HepG2 (cell line): ENCODE results near the gene FBF1. TPM values are rescaled to one million over a fixed set of nuclear protein-coding genes. Genes with fewer than 3 reads are reported as not detected.
"Not testable (repeated sequence)": the region's sequence is repeated elsewhere in the genome, so short reads cannot be mapped to it uniquely, and the experiment has no call there.

Experiments
- ATAC-seq: fragments of 200-7000 bp; cut with Tn5 transposase; 3 replicates; pipeline ENCODE4 v1.9.1; 2020; ENCODE audit warnings: mild to moderate bottlenecking, moderate library complexity
- BruUV-seq: library from RNA; stranded (reverse); fragments of 400-500 nt; replicated peaks from 2 replicates; lab custom pipeline; 2021; lab: Mats Ljungman, UMichigan
- CTCF ChIA-PET: fragments of 300-600 bp; formaldehyde crosslinking; extraction: SDS; loops from one replicate; lab custom pipeline; 2021; ENCODE audit warnings: low total read pairs, inconsistent platforms, low intra/inter-chr PET ratio; lab: Yijun Ruan, JAX
- POLR2A ChIA-PET: fragments of 350-600 bp; sonication (Branson Sonifier 250); formaldehyde crosslinking; loops from one replicate; lab custom pipeline; 2020; ENCODE audit warnings: antibody characterized with exemption, inconsistent platforms; lab: Yijun Ruan, JAX
- DNase-seq: peaks from one replicate; pipeline ENCODE4 v3.0.0-alpha.2; 2015; ENCODE audit warnings: low spot score
- FAIRE-seq: peaks from 3 replicates; lab custom pipeline; 2011; peaks lifted over from hg19 to GRCh38; lab: Jason Lieb, UNC
- H2AFZ ChIP-seq: one replicate; pipeline ENCODE4 v1.6.1; 2011; ENCODE audit warnings: low read length, inconsistent platforms
- H3K27ac ChIP-seq: fragments of 300-600 bp; 3 replicates; pipeline ENCODE4 v1.8.0; 2011; ENCODE audit warnings: mixed run types, mild to moderate bottlenecking, mixed read lengths, low read length, inconsistent platforms; ENCODE audit not compliant: insufficient read depth; ENCODE audit errors: extremely low read length
- H3K27me3 ChIP-seq, 2 experiments: fragments of 200-600 bp in 1 of 2; 2 replicates in 1 of 2; 3 replicates in 1 of 2; pipeline versions ENCODE4 v1.6.0 to v1.8.0; 2011; ENCODE audit warnings: low read length in 2 of 2, mild to moderate bottlenecking in 2 of 2, moderate library complexity in 2 of 2, inconsistent platforms in 1 of 2; ENCODE audit not compliant: insufficient read depth in 2 of 2, control insufficient read depth in 1 of 2
- H3K36me3 ChIP-seq, 2 experiments: fragments of 200-600 bp in 1 of 2; replicated peaks in 1 of 2; 2 replicates in 1 of 2; 3 replicates in 1 of 2; pipeline versions ENCODE4 v1.5.1 to v1.8.0; 2011; ENCODE audit warnings: low read length in 2 of 2, inconsistent platforms in 1 of 2; ENCODE audit not compliant: insufficient read depth in 2 of 2, control insufficient read depth in 1 of 2
- H3K4me1 ChIP-seq: 2 replicates; pipeline ENCODE4 v1.5.1; 2012; ENCODE audit warnings: low read length, inconsistent platforms; ENCODE audit not compliant: insufficient read depth
- H3K4me2 ChIP-seq: 2 replicates; pipeline ENCODE4 v1.6.0; 2011; ENCODE audit warnings: low read depth, low read length, inconsistent platforms
- H3K4me3 ChIP-seq, 3 experiments: fragments of 200-600 bp in 1 of 3; sonication (generic), shearing (Covaris generic) in 1 of 3; replicated peaks in 1 of 3; 2 replicates each; pipeline ENCODE4 v1.5.1; 2011 to 2016; ENCODE audit warnings: low read length in 3 of 3, inconsistent platforms in 2 of 3, low read depth in 2 of 3, mild to moderate bottlenecking in 2 of 3, control low read depth in 1 of 3, mixed read lengths in 1 of 3; ENCODE audit not compliant: insufficient read depth in 1 of 3
- H3K79me2 ChIP-seq: one replicate; pipeline ENCODE4 v1.6.1; 2011; ENCODE audit warnings: low read length, inconsistent platforms; ENCODE audit not compliant: insufficient read depth
- H3K9ac ChIP-seq: 2 replicates; pipeline ENCODE4 v1.6.0; 2011; ENCODE audit warnings: mild to moderate bottlenecking, low read depth, low read length, inconsistent platforms; ENCODE audit not compliant: insufficient read depth
- H3K9me3 ChIP-seq: 2 replicates; pipeline ENCODE4 v1.5.1; 2012; ENCODE audit warnings: mild to moderate bottlenecking, low read length
- H4K20me1 ChIP-seq: 2 replicates; pipeline ENCODE4 v1.6.0; 2011; ENCODE audit warnings: inconsistent platforms, mild to moderate bottlenecking, low read length, moderate library complexity; ENCODE audit not compliant: insufficient read depth
- ADNP ChIP-seq: sonication (generic); formaldehyde crosslinking; IDR thresholded peaks from 2 replicates; pipeline ENCODE4 v1.4.0; 2020; ENCODE audit warnings: missing genetic modification reagents
- AHR ChIP-seq: IDR thresholded peaks from 2 replicates; pipeline ENCODE4 v1.6.1; 2018; ENCODE audit warnings: missing genetic modification reagents, missing compliant biosample characterization
- BRD4 ChIP-seq: sonication (generic); formaldehyde crosslinking; IDR thresholded peaks from 2 replicates; pipeline ENCODE4 v1.4.0; 2020; ENCODE audit warnings: missing genetic modification reagents
- EHMT2 ChIP-seq: fragments of 200-600 bp; sonication (generic); IDR thresholded peaks from 2 replicates; pipeline ENCODE4 v1.7.0; 2017; ENCODE audit warnings: antibody characterized with exemption, low read depth, low read length, borderline replicate concordance
- HIC2 ChIP-seq: sonication (generic); formaldehyde crosslinking; IDR thresholded peaks from 2 replicates; pipeline ENCODE4 v1.9.0; 2022; ENCODE audit warnings: low read depth, missing genetic modification reagents
- KAT7 ChIP-seq: IDR thresholded peaks from 2 replicates; pipeline ENCODE4 v1.6.1; 2018; ENCODE audit warnings: borderline replicate concordance, missing compliant biosample characterization
- NFIB ChIP-seq: sonication (generic); formaldehyde crosslinking; IDR thresholded peaks from 2 replicates; pipeline ENCODE4 v1.9.0; 2021; ENCODE audit warnings: missing genetic modification reagents, mild to moderate bottlenecking, borderline replicate concordance
- REXO4 ChIP-seq: sonication (generic); formaldehyde crosslinking; IDR thresholded peaks from 2 replicates; pipeline ENCODE4 v1.8.0; 2022; ENCODE audit warnings: missing genetic modification reagents, mild to moderate bottlenecking, borderline replicate concordance
- RXRA ChIP-seq: sonication (generic); formaldehyde crosslinking; IDR thresholded peaks from 2 replicates; pipeline ENCODE4 v1.5.1; 2020; ENCODE audit warnings: missing genetic modification reagents
- ZFP91 ChIP-seq: sonication (generic); formaldehyde crosslinking; IDR thresholded peaks from 2 replicates; pipeline ENCODE4 v1.9.0; 2022; ENCODE audit warnings: missing genetic modification reagents, mild to moderate bottlenecking, borderline replicate concordance
- ZMYM3 ChIP-seq: sonication (generic); formaldehyde crosslinking; IDR thresholded peaks from 2 replicates; pipeline ENCODE4 v1.5.1; 2020; ENCODE audit warnings: mild to moderate bottlenecking, missing genetic modification reagents
- ZNF253 ChIP-seq: sonication (generic); formaldehyde crosslinking; IDR thresholded peaks from 2 replicates; pipeline ENCODE4 v1.8.0; 2022; ENCODE audit warnings: mild to moderate bottlenecking, missing genetic modification reagents, borderline replicate concordance
- ZNF605 ChIP-seq: sonication (generic); formaldehyde crosslinking; IDR thresholded peaks from 2 replicates; pipeline ENCODE4 v1.8.0; 2022; ENCODE audit warnings: mild to moderate bottlenecking, missing genetic modification reagents
- ZNF639 ChIP-seq: conservative IDR thresholded peaks from 2 replicates; pipeline ENCODE4 v1.6.1; 2018; ENCODE audit warnings: missing genetic modification reagents
- ZNF704 ChIP-seq: sonication (generic); formaldehyde crosslinking; IDR thresholded peaks from 2 replicates; pipeline ENCODE4 v1.8.1; 2023; ENCODE audit warnings: mild to moderate bottlenecking, inconsistent platforms, moderate library complexity, missing genetic modification reagents, borderline replicate concordance
- whole genome bisulfite sequencing: methylation state at CpG from one replicate; pipeline ENCODE4 v1.1.6; 2017; ENCODE audit warnings: low lambda C conversion rate; 5-methylcytosine and 5-hydroxymethylcytosine counted together
- in situ Hi-C: cut with HindIII; loops from 2 replicates; pipeline ENCODE4 v1.10.0; 2017; ENCODE audit warnings: low pct_unique_long_range_greater_than_20kb; ENCODE audit not compliant: extremely low pct_ligation_motif_present
- intact Hi-C: fragments of 100-400 bp; cut with micrococcal nuclease; formaldehyde crosslinking; loops from one replicate; pipeline ENCODE4 v1.10.0; 2022; ENCODE audit not compliant: unreplicated experiment
- polyA plus RNA-seq, 8 experiments: library from polyadenylated mRNA; depleted of rRNA in 3 of 8; stranded (reverse) in 7 of 8; unstranded in 1 of 8; fragments of >200 nt; fragmentation: Illumina TruSeq in 4 of 8; extraction: Trizol in 4 of 8; gene quantifications; 2 replicates each; pipeline versions ENCODE4 v1.2.1 to v1.2.3, GENCODE V29; 2011 to 2016; ENCODE audit warnings: low read depth in 4 of 8, missing spikeins in 1 of 8, mixed read lengths in 1 of 8; ENCODE audit not compliant: insufficient read depth in 1 of 8
- total RNA-seq, 5 experiments: library from RNA; depleted of rRNA; stranded (reverse); fragments of >200 nt; fragmentation: Illumina TruSeq; extraction: Trizol; gene quantifications; 2 replicates each; pipeline ENCODE4 v1.2.3, GENCODE V29; 2016; ENCODE audit warnings: low read depth in 1 of 5

Gene FBF1
- total and polyA plus RNA-seq, 2 of the 13 experiments (the other 11 are each of a cell fraction or from before 2014, with no cell fraction given) = 2.4 to 8.1 TPM

GRCh38 chr17:75868730-75869281 is 72.0 kb downstream of the FBF1 start:
- TSS peak; percentile 58 for BruUV-seq
- not testable (repeated sequence) for H2AFZ ChIP-seq
- H3K4me2 ChIP-seq = peak overlapping the region; percentile 84
- 0 out of 2 replicates have a peak, but pooled peaks have one; percentile 1 for TF ChIP-seq ZNF704 (CRISPR knock-in tag)
- peak; percentile 58; the same call in 1 of the 2 replicates for TF ChIP-seq ZMYM3
- peak; percentile 82 for TF ChIP-seq ADNP (CRISPR knock-in tag)
- TF ChIP-seq ZFP91 (CRISPR knock-in tag) = 0 out of 2 replicates have a peak, but pooled peaks have one; percentile 8
- 0 out of 2 replicates have a peak, but pooled peaks have one; percentile 58 for TF ChIP-seq REXO4 (CRISPR knock-in tag)
- peak; percentile 30; the same call in 1 of the 2 replicates for TF ChIP-seq RXRA
- peak; percentile 14; the same call in 1 of the 2 replicates for TF ChIP-seq KAT7
- 0 out of 2 replicates have a peak, but pooled peaks have one; percentile 35 for TF ChIP-seq ZNF253
- TF ChIP-seq BRD4 = peak; percentile 22; the same call in 1 of the 2 replicates
- 0 out of 2 replicates have a peak, but pooled peaks have one; percentile 41 for TF ChIP-seq NFIB (CRISPR knock-in tag)
- TF ChIP-seq ZNF605 = 0 out of 2 replicates have a peak, but pooled peaks have one; percentile 19
- 0 out of 2 replicates have a peak, but pooled peaks have one; percentile 68 for TF ChIP-seq EHMT2
- TF ChIP-seq HIC2 (CRISPR knock-in tag) = peak; percentile 23; the same call in 1 of the 2 replicates
- TF ChIP-seq ZNF639 (CRISPR knock-in tag) = peak; percentile 62; the same call in 1 of the 2 replicates
- 0 out of 2 replicates have a peak, but pooled peaks have one; percentile 54 for TF ChIP-seq AHR (CRISPR knock-in tag)

More at GRCh38 chr17:75868730-75869281, 72.0 kb downstream of the FBF1 start:
- intact Hi-C loops = loop anchor here (2.0 kb wide), 1 partner anchor 14 kb away; the partner anchor contains the start of gene WBP2
- in situ Hi-C loops, H3K9me3 ChIP-seq, FAIRE-seq, H3K36me3 ChIP-seq, CTCF ChIA-PET, H4K20me1 ChIP-seq, DNase-seq, H3K79me2 ChIP-seq, H3K27me3 ChIP-seq, ATAC-seq: not testable (repeated sequence)
- Histone ChIP-seq H3K27ac (peak overlapping the region; percentile 83), H3K4me1 (peaks cover 94% of the 10 kb centered on the region), H3K4me3 (peak overlapping the region in 1 of 3 experiments; percentile 75; a peak in 1 of 6 replicates), H3K9ac (peak overlapping the region; percentile 85)
- 55% methylated on average over 12 of the region's 12 CpGs for WGBS
- POLR2A ChIA-PET = interaction anchor here (1.3 to 13.8 kb wide), 7 partner anchors 9 to 104 kb away, joined by 5 to 454 read pairs (median 15); partner anchors contain the start of genes GALK1, TRIM47, TRIM65 and UNC13D
